GM19023 (cell line): ENCODE results near the gene DACT3.

Experiments used
- ATAC-seq: cut with Tn5 transposase; IDR thresholded peaks from one replicate; pipeline ENCODE4 v1.9.1; 2021; ENCODE audit warnings: mild to moderate bottlenecking, moderate library complexity; ENCODE audit not compliant: unreplicated experiment

Gene DACT3

GRCh38 chr19:46601318-46602224 is 59.4 kb downstream of the DACT3 start, which contains the start of gene CALM3:
Gene CALM3, plus strand, starts transcription at chr19:46601330. Its CDS starts 105 bp downstream, at chr19:46601435.
- no peak for ATAC-seq

GRCh38 chr19:46600384-46601317 is 60.3 kb downstream of the DACT3 start:
- ATAC-seq: peak; percentile 77

GRCh38 chr19:46599716-46600373 is 61.1 kb downstream of the DACT3 start:
- ATAC-seq: no peak

GRCh38 chr19:46598372-46598917 is 62.5 kb downstream of the DACT3 start:
- ATAC-seq: no peak
